K562 (cell line): Measurements from ENCODE around the gene SCAMP1. TPM values are rescaled to one million over a fixed set of nuclear protein-coding genes. Genes with fewer than 3 reads are reported as not detected.

ENCODE experiments used
- ATAC-seq: fragments of 200-7000 bp; cut with Tn5 transposase; 3 replicates; pipeline ENCODE4 v1.9.1; 2020; ENCODE audit warnings: moderate library complexity
- BruUV-seq: library from RNA; stranded (reverse); fragments of 400-500 nt; replicated peaks from 2 replicates; lab custom pipeline; 2021; lab: Mats Ljungman, UMichigan
- CTCF ChIA-PET: fragments of 300-600 bp; formaldehyde crosslinking; extraction: SDS; loops from one replicate; lab custom pipeline; 2021; ENCODE audit warnings: low intra/inter-chr PET ratio; lab: Yijun Ruan, JAX
- POLR2A ChIA-PET: fragments of 300-600, 350-650 bp; sonication (Branson Sonifier 250); formaldehyde crosslinking; extraction: SDS; loops from one replicate; lab custom pipeline; 2021; ENCODE audit warnings: antibody characterized with exemption, inconsistent platforms; lab: Yijun Ruan, JAX
- DNase-seq, 4 experiments: peaks; one replicate each; pipeline versions ENCODE4 v3.0.0 to v3.0.0-alpha.2; 2011 to 2018; ENCODE audit warnings: low spot score in 3 of 4, mixed read lengths in 3 of 4; ENCODE audit errors: extremely low read depth in 1 of 4
- FAIRE-seq: peaks from 2 replicates; lab custom pipeline; 2011; peaks lifted over from hg19 to GRCh38; lab: Jason Lieb, UNC
- H2AFZ ChIP-seq: 2 replicates; pipeline ENCODE4 v1.6.0; 2011; ENCODE audit warnings: low read depth, low read length, control low read depth, inconsistent platforms
- H3K27ac ChIP-seq: fragments of 200-600 bp; 3 replicates; pipeline ENCODE4 v1.8.0; 2011; ENCODE audit warnings: low read depth, mild to moderate bottlenecking, control low read depth, inconsistent platforms, low read length, moderate library complexity, mixed read lengths; ENCODE audit errors: extremely low read depth
- H3K27me3 ChIP-seq, 2 experiments: fragments of 300-600 bp in 1 of 2; 2 replicates in 1 of 2; 3 replicates in 1 of 2; pipeline versions ENCODE4 v1.6.0 to v1.8.0; 2011; ENCODE audit warnings: inconsistent platforms in 2 of 2, low read length in 2 of 2, mild to moderate bottlenecking in 1 of 2, mixed read lengths in 1 of 2, moderate library complexity in 1 of 2; ENCODE audit not compliant: control insufficient read depth in 2 of 2, insufficient read depth in 2 of 2
- H3K36me3 ChIP-seq: fragments of 300-600 bp; 3 replicates; pipeline ENCODE4 v1.8.0; 2011; ENCODE audit warnings: mild to moderate bottlenecking, low read length, inconsistent platforms; ENCODE audit not compliant: control insufficient read depth, insufficient read depth
- H3K4me1 ChIP-seq, 2 experiments: fragments of 200-600 bp in 1 of 2; replicated peaks in 1 of 2; 2 replicates in 1 of 2; 3 replicates in 1 of 2; pipeline versions ENCODE4 v1.5.1 to v1.8.0; 2011; ENCODE audit warnings: inconsistent platforms in 2 of 2, low read length in 2 of 2, mild to moderate bottlenecking in 1 of 2, mixed read lengths in 1 of 2, moderate library complexity in 1 of 2; ENCODE audit not compliant: control insufficient read depth in 2 of 2, insufficient read depth in 2 of 2
- H3K4me2 ChIP-seq: 2 replicates; pipeline ENCODE4 v1.6.1; 2011; ENCODE audit warnings: low read length, control low read depth, inconsistent platforms, mixed read lengths; ENCODE audit not compliant: insufficient read depth
- H3K4me3 ChIP-seq: fragments of 200-600 bp; sonication (generic), shearing (Covaris generic); 2 replicates; pipeline ENCODE4 v1.5.1; 2016; ENCODE audit warnings: control low read depth, inconsistent platforms
- H3K79me2 ChIP-seq: fragments of 200-600 bp; 3 replicates; pipeline ENCODE4 v1.8.0; 2011; ENCODE audit warnings: low read length, inconsistent platforms; ENCODE audit not compliant: control insufficient read depth, insufficient read depth
- H3K9ac ChIP-seq, 2 experiments: 2 replicates each; pipeline versions ENCODE4 v1.6.0 to v1.6.1; 2011; ENCODE audit warnings: low read depth in 2 of 2, low read length in 2 of 2, control low read depth in 1 of 2, inconsistent platforms in 1 of 2, mild to moderate bottlenecking in 1 of 2, mixed read lengths in 1 of 2; ENCODE audit not compliant: insufficient read depth in 1 of 2
- H3K9me1 ChIP-seq: one replicate; pipeline ENCODE4 v1.6.0; 2011; ENCODE audit warnings: inconsistent platforms, mild to moderate bottlenecking, low read length, moderate library complexity; ENCODE audit not compliant: control insufficient read depth, insufficient read depth
- H3K9me3 ChIP-seq: replicated peaks from 2 replicates; pipeline ENCODE4 v1.5.1; 2011; ENCODE audit warnings: low read depth, low read length, inconsistent platforms; ENCODE audit not compliant: control insufficient read depth, insufficient read depth
- H4K20me1 ChIP-seq: replicated peaks from 2 replicates; pipeline ENCODE4 v1.6.1; 2011; ENCODE audit warnings: low read length, inconsistent platforms, mixed read lengths; ENCODE audit not compliant: control insufficient read depth, insufficient read depth
- CBFA2T3 ChIP-seq: fragments of 450-650 bp; IDR thresholded peaks from 2 replicates; pipeline ENCODE4 v1.6.1; 2017
- ESRRA ChIP-seq: fragments of 450-650 bp; IDR thresholded peaks from 2 replicates; pipeline ENCODE4 v1.6.1; 2014; ENCODE audit warnings: low read depth, mild to moderate bottlenecking, moderate library complexity, borderline replicate concordance
- KDM4B ChIP-seq, 2 experiments: fragments of 450-650 bp in 1 of 2; sonication (generic) in 1 of 2; IDR thresholded peaks; 2 replicates each; pipeline ENCODE4 v1.6.1; 2016 to 2017; ENCODE audit warnings: borderline replicate concordance in 2 of 2, antibody characterized with exemption in 1 of 2, low read depth in 1 of 2, mild to moderate bottlenecking in 1 of 2
- SPI1 ChIP-seq: IDR thresholded peaks from 2 replicates; pipeline ENCODE4 v1.6.1; 2011; ENCODE audit warnings: low read depth, low read length, control low read depth, borderline replicate concordance
- WGBS: fragments of 100-300 bp; shearing (Covaris generic); methylation state at CpG from one replicate; pipeline ENCODE4 v1.1.6; 2016; ENCODE audit warnings: low coverage, mixed read lengths; ENCODE audit not compliant: insufficient coverage; ENCODE audit errors: missing lambda C conversion rate; 5-methylcytosine and 5-hydroxymethylcytosine counted together
- in situ Hi-C: fragments of 300-500 bp; cut with MboI; formaldehyde crosslinking; loops from 4 replicates; pipeline ENCODE4 v1.15.0; 2018; ENCODE audit warnings: inconsistent platforms, mixed read lengths
- intact Hi-C: fragments of 100-400 bp; cut with micrococcal nuclease; formaldehyde crosslinking; loops from 2 replicates; pipeline ENCODE4 v1.14.2; 2022
- polyA plus RNA-seq, 8 experiments: library from polyadenylated mRNA; depleted of rRNA in 4 of 8; stranded (reverse) in 5 of 8; unstranded in 3 of 8; fragments of >200 nt; fragmentation: Nextera tagmentation in 2 of 8; fragmentation: Illumina TruSeq in 1 of 8; extraction: Ambion mirVana in 2 of 8; extraction: Trizol in 1 of 8; gene quantifications; 2 replicates each; pipeline versions ENCODE4 v1.2.1 to v1.2.3, GENCODE V29; 2011 to 2014; ENCODE audit warnings: inconsistent platforms in 1 of 8, missing spikeins in 1 of 8
- total RNA-seq, 7 experiments: library from RNA; depleted of rRNA in 6 of 7; stranded (reverse); fragments of >200 nt in 6 of 7; fragmentation: Illumina TruSeq in 2 of 7; extraction: Trizol in 2 of 7; gene quantifications; 2 replicates each; pipeline versions ENCODE4 v1.2.1 to v1.2.3, GENCODE V29; 2011 to 2021; ENCODE audit warnings: low replicate concordance in 1 of 7
- TF ChIP-seq, protein P1 (sequence below): fragments of 450-650 bp; formaldehyde crosslinking; IDR thresholded peaks from 2 replicates; pipeline ENCODE4 v1.4.0; 2020; ENCODE audit warnings: mild to moderate bottlenecking, moderate library complexity
- TF ChIP-seq, protein P2 (sequence below): fragments of 450-650 bp; IDR thresholded peaks from 2 replicates; pipeline ENCODE4 v1.6.1; 2014; ENCODE audit warnings: low read depth, mild to moderate bottlenecking, moderate library complexity, borderline replicate concordance
- TF ChIP-seq, protein P3 (sequence below): fragments of 250-450 bp; sonication (Bioruptor Pico); IDR thresholded peaks from 2 replicates; pipeline ENCODE4 v1.4.0; 2020; ENCODE audit warnings: mild to moderate bottlenecking, moderate library complexity
- TF ChIP-seq, protein P4 (sequence below): sonication (generic); formaldehyde crosslinking; IDR thresholded peaks from 2 replicates; pipeline ENCODE4 v1.8.0; 2022; ENCODE audit warnings: mild to moderate bottlenecking, missing genetic modification reagents

The SCAMP1 gene
- total and polyA plus RNA-seq, 9 of the 15 experiments (the other 6 are each of a cell fraction or from before 2014, with no cell fraction given): 5.4 to 23.9 (median 13.8) TPM

- Histone ChIP-seq H3K4me3 (peak overlapping the region; percentile 49), H3K9me3 (no peaks in the 10 kb centered on the region), H4K20me1 (no peaks in the 10 kb centered on the region), H3K9me1 (no peaks in the 10 kb centered on the region), H3K27me3 (no peaks in the 10 kb centered on the region), H3K79me2 (peaks cover 33% of the 10 kb centered on the region), H2AFZ (peak overlapping the region; percentile 98), H3K9ac (peak overlapping the region; percentile 59 to 90), H3K27ac (peak overlapping the region; percentile 61), H3K4me2 (peak overlapping the region; percentile 90), H3K36me3 (no peaks in the 10 kb centered on the region), H3K4me1 (peaks cover 14 to 35% of the 10 kb centered on the region in 2 experiments)
- intact Hi-C loops (loop anchor here (2.0 kb wide), 1 partner anchor 25 kb away; no protein-coding TSS in a partner anchor), in situ Hi-C loops (loop anchor here (25.0 kb wide), 1 partner anchor 1902 kb away; the partner anchor contains the start of gene ZFYVE16)
- FAIRE-seq (no peak), DNase-seq (peak; percentile 74 to 82 (median 78)), ATAC-seq (peak; percentile 94)
- WGBS: 3% methylated on average over 51 of the region's 61 CpGs
- POLR2A ChIA-PET: interaction anchor here (0.6 to 2.2 kb wide), 6 partner anchors 8 to 395 kb away, joined by 3 to 7 read pairs (median 4); no protein-coding TSS in a partner anchor
- CTCF ChIA-PET: interaction anchor here (0.7 kb wide), 1 partner anchor 412 kb away, joined by 3 read pairs; no protein-coding TSS in a partner anchor
- no TSS peak for BruUV-seq
- TF ChIP-seq SPI1 (peak; percentile 31; the same call in 1 of the 2 replicates), CBFA2T3 (peak; percentile 17; the same call in 1 of the 2 replicates), KDM4B (IDR thresholded peaks at IDR 0.05; ENCODE audit: borderline replicate concordance in 2 of 2, low read depth in 1 of 2) (peak in 1 of 2 experiments; percentile 58; a peak in 1 of 4 replicates), ESRRA (0 out of 2 replicates have a peak, but pooled peaks have one; percentile 11)
- TF ChIP-seq, protein P1, sequence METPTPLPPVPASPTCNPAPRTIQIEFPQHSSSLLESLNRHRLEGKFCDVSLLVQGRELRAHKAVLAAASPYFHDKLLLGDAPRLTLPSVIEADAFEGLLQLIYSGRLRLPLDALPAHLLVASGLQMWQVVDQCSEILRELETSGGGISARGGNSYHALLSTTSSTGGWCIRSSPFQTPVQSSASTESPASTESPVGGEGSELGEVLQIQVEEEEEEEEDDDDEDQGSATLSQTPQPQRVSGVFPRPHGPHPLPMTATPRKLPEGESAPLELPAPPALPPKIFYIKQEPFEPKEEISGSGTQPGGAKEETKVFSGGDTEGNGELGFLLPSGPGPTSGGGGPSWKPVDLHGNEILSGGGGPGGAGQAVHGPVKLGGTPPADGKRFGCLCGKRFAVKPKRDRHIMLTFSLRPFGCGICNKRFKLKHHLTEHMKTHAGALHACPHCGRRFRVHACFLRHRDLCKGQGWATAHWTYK (CRISPR knock-in tag): no peak
- TF ChIP-seq, protein P2, sequence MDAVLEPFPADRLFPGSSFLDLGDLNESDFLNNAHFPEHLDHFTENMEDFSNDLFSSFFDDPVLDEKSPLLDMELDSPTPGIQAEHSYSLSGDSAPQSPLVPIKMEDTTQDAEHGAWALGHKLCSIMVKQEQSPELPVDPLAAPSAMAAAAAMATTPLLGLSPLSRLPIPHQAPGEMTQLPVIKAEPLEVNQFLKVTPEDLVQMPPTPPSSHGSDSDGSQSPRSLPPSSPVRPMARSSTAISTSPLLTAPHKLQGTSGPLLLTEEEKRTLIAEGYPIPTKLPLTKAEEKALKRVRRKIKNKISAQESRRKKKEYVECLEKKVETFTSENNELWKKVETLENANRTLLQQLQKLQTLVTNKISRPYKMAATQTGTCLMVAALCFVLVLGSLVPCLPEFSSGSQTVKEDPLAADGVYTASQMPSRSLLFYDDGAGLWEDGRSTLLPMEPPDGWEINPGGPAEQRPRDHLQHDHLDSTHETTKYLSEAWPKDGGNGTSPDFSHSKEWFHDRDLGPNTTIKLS: 0 out of 2 replicates have a peak, but pooled peaks have one; percentile 36
- TF ChIP-seq, protein P3, sequence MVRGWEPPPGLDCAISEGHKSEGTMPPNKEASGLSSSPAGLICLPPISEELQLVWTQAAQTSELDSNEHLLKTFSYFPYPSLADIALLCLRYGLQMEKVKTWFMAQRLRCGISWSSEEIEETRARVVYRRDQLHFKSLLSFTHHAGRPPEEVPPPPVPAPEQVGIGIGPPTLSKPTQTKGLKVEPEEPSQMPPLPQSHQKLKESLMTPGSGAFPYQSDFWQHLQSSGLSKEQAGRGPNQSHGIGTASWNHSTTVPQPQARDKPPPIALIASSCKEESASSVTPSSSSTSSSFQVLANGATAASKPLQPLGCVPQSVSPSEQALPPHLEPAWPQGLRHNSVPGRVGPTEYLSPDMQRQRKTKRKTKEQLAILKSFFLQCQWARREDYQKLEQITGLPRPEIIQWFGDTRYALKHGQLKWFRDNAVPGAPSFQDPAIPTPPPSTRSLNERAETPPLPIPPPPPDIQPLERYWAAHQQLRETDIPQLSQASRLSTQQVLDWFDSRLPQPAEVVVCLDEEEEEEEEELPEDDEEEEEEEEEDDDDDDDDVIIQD (CRISPR knock-in tag): no peak
- TF ChIP-seq, protein P4, sequence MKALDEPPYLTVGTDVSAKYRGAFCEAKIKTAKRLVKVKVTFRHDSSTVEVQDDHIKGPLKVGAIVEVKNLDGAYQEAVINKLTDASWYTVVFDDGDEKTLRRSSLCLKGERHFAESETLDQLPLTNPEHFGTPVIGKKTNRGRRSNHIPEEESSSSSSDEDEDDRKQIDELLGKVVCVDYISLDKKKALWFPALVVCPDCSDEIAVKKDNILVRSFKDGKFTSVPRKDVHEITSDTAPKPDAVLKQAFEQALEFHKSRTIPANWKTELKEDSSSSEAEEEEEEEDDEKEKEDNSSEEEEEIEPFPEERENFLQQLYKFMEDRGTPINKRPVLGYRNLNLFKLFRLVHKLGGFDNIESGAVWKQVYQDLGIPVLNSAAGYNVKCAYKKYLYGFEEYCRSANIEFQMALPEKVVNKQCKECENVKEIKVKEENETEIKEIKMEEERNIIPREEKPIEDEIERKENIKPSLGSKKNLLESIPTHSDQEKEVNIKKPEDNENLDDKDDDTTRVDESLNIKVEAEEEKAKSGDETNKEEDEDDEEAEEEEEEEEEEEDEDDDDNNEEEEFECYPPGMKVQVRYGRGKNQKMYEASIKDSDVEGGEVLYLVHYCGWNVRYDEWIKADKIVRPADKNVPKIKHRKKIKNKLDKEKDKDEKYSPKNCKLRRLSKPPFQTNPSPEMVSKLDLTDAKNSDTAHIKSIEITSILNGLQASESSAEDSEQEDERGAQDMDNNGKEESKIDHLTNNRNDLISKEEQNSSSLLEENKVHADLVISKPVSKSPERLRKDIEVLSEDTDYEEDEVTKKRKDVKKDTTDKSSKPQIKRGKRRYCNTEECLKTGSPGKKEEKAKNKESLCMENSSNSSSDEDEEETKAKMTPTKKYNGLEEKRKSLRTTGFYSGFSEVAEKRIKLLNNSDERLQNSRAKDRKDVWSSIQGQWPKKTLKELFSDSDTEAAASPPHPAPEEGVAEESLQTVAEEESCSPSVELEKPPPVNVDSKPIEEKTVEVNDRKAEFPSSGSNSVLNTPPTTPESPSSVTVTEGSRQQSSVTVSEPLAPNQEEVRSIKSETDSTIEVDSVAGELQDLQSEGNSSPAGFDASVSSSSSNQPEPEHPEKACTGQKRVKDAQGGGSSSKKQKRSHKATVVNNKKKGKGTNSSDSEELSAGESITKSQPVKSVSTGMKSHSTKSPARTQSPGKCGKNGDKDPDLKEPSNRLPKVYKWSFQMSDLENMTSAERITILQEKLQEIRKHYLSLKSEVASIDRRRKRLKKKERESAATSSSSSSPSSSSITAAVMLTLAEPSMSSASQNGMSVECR (CRISPR knock-in tag): peak; percentile 55; the same call in 1 of the 2 replicates
Measured at GRCh38 chr5:78509884-78510769, 149.7 kb downstream of the SCAMP1 start.
